HG02938 (cell line): Measurements from ENCODE around the gene TMEM204.

Experiments
- ATAC-seq: cut with Tn5 transposase; IDR thresholded peaks from one replicate; pipeline ENCODE4 v1.9.1; 2021; ENCODE audit warnings: mild to moderate bottlenecking, moderate library complexity; ENCODE audit not compliant: unreplicated experiment

Gene TMEM204

GRCh38 chr16:1533443-1533951, at the start of gene TMEM204:
Gene TMEM204 (plus strand): TSS chr16:1533666. CDS start chr16:1534276, 610 bp downstream.
- no peak for ATAC-seq

- no peak for ATAC-seq
Measured at GRCh38 chr16:1485847-1486496, 47.5 kb upstream of the TMEM204 start.

GRCh38 chr16:1486551-1487390, 46.7 kb upstream of the TMEM204 start:
- ATAC-seq, result no peak

GRCh38 chr16:1487395-1488053, 45.9 kb upstream of the TMEM204 start:
- no peak for ATAC-seq

- ATAC-seq, result no peak
Measured at GRCh38 chr16:1488054-1488601, 45.3 kb upstream of the TMEM204 start.

- no peak for ATAC-seq
Measured at GRCh38 chr16:1488619-1489018, 44.8 kb upstream of the TMEM204 start, which contains the start of gene PTX4. Gene PTX4 (minus strand): TSS chr16:1488944. CDS start chr16:1488909, 35 bp downstream.

GRCh38 chr16:1489077-1489476, 44.4 kb upstream of the TMEM204 start:
- no peak for ATAC-seq

GRCh38 chr16:1491327-1491726, 42.1 kb upstream of the TMEM204 start:
- ATAC-seq, result no peak

- no peak for ATAC-seq
Measured at GRCh38 chr16:1492082-1492922, 41.2 kb upstream of the TMEM204 start.

- ATAC-seq, result peak; percentile 55
Measured at GRCh38 chr16:1492923-1493745, 40.3 kb upstream of the TMEM204 start, which contains the start of gene TELO2. Gene TELO2 (plus strand): TSS chr16:1493360. CDS start chr16:1494282, 922 bp downstream.

- no peak for ATAC-seq
Measured at GRCh38 chr16:1493746-1494094, 39.7 kb upstream of the TMEM204 start.

GRCh38 chr16:1494129-1494640, 39.3 kb upstream of the TMEM204 start:
- no peak for ATAC-seq

GRCh38 chr16:1494711-1495110, 38.8 kb upstream of the TMEM204 start:
- ATAC-seq, result no peak

GRCh38 chr16:1495211-1495888, 38.1 kb upstream of the TMEM204 start:
- no peak for ATAC-seq

GRCh38 chr16:1495889-1496262, 37.6 kb upstream of the TMEM204 start:
- no peak for ATAC-seq

GRCh38 chr16:1496464-1496863, 37.0 kb upstream of the TMEM204 start:
- no peak for ATAC-seq

- ATAC-seq, result no peak
Measured at GRCh38 chr16:1497014-1497598, 36.4 kb upstream of the TMEM204 start.
